Tibial nerve (tissue), 4 donors: ENCODE results near the gene WDR37.

ENCODE experiments used
- EP300 ChIP-seq, 2 donors: sonication (generic); formaldehyde crosslinking; IDR thresholded peaks; one replicate each; pipeline ENCODE4 v1.6.1; 2017; ENCODE audit warnings: antibody characterized with exemption in 2 of 2, mild to moderate bottlenecking in 1 of 2
- POLR2A ChIP-seq, 2 donors: fragments of 450-650 bp; IDR thresholded peaks; one replicate each; pipeline ENCODE4 v1.6.1; 2017; ENCODE audit warnings: antibody characterized with exemption in 2 of 2, mild to moderate bottlenecking in 2 of 2, moderate library complexity in 2 of 2
- TF ChIP-seq, protein P1 (sequence below), 5 experiments: fragments of 200-600 bp in 3 of 5; fragments of 450-650 bp in 2 of 5; sonication (generic) in 3 of 5; IDR thresholded peaks; one replicate each; pipeline ENCODE4 v1.5.1; 2016 to 2019; ENCODE audit warnings: antibody characterized with exemption in 5 of 5, mild to moderate bottlenecking in 3 of 5, moderate library complexity in 2 of 5

DNA sequence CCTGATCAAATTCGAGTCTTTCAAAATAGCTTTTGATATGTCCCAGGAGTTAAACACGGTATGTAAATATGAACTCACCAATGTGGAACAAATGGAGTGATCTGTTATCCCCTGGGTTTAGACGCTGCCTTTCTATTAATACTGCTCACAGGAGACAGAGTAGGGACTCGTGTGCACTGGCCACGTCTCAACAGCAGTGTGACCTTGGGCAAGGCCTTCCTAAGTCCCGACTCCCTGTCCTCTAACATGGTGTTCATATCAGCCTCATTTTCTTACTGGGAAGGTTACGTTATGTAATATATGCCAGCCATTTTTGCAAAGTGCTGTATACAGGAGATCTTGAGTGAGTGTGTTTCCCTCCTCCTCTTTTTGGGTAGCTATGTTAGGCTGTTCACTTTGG is 1.8 kb downstream of the WDR37 start:
- no peak for TF ChIP-seq POLR2A (IDR thresholded peaks at IDR 0.05)
- TF ChIP-seq, protein P1, sequence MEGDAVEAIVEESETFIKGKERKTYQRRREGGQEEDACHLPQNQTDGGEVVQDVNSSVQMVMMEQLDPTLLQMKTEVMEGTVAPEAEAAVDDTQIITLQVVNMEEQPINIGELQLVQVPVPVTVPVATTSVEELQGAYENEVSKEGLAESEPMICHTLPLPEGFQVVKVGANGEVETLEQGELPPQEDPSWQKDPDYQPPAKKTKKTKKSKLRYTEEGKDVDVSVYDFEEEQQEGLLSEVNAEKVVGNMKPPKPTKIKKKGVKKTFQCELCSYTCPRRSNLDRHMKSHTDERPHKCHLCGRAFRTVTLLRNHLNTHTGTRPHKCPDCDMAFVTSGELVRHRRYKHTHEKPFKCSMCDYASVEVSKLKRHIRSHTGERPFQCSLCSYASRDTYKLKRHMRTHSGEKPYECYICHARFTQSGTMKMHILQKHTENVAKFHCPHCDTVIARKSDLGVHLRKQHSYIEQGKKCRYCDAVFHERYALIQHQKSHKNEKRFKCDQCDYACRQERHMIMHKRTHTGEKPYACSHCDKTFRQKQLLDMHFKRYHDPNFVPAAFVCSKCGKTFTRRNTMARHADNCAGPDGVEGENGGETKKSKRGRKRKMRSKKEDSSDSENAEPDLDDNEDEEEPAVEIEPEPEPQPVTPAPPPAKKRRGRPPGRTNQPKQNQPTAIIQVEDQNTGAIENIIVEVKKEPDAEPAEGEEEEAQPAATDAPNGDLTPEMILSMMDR (IDR thresholded peaks at IDR 0.05): no peak
- TF ChIP-seq EP300 (IDR thresholded peaks at IDR 0.05): no peak
